LNCaP clone FGC (cell line): ENCODE measurements around the gene GALNT7.

Experiments
- DNase-seq: peaks from one replicate; pipeline ENCODE4 v3.0.0-alpha.2; 2011; ENCODE audit warnings: low read depth
- H3K4me3 ChIP-seq: 2 replicates; pipeline ENCODE4 v1.5.1; 2011; ENCODE audit warnings: mild to moderate bottlenecking, low read depth, low read length, control low read depth
- TF ChIP-seq, protein P1 (sequence below): IDR thresholded peaks from 2 replicates; pipeline ENCODE4 v1.5.1; 2012; ENCODE audit warnings: mild to moderate bottlenecking; ENCODE audit not compliant: control insufficient read depth, insufficient read depth; ENCODE audit errors: extremely low read depth

GALNT7 gene

DNA sequence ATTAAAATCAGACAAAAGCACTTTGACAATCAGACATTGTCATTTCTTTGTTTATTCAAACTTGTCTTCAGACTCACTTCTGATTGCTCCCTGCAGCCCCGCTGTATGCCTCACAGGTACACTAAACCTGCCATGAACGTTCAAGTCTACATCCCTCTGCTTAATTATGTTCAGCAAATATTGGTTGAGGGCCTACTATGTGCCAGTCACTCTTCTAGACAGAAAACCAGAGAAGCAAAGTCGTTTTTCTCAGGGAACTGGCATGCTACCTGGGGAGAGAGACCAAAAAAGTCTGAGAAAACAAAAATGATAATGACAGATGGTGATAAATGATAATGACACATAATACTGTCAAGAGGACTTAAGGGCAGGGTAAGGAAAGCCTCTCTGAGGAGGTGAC lies 146.1 kb downstream of the GALNT7 start:
- DNase-seq: no peak
- no peak overlapping the region for H3K4me3 ChIP-seq
- TF ChIP-seq, protein P1, sequence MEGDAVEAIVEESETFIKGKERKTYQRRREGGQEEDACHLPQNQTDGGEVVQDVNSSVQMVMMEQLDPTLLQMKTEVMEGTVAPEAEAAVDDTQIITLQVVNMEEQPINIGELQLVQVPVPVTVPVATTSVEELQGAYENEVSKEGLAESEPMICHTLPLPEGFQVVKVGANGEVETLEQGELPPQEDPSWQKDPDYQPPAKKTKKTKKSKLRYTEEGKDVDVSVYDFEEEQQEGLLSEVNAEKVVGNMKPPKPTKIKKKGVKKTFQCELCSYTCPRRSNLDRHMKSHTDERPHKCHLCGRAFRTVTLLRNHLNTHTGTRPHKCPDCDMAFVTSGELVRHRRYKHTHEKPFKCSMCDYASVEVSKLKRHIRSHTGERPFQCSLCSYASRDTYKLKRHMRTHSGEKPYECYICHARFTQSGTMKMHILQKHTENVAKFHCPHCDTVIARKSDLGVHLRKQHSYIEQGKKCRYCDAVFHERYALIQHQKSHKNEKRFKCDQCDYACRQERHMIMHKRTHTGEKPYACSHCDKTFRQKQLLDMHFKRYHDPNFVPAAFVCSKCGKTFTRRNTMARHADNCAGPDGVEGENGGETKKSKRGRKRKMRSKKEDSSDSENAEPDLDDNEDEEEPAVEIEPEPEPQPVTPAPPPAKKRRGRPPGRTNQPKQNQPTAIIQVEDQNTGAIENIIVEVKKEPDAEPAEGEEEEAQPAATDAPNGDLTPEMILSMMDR: no peak

- DNase-seq: no peak
- H3K4me3 ChIP-seq: no peak overlapping the region
- TF ChIP-seq, protein P1: no peak
These were observed 147.4 kb downstream of the GALNT7 start for GRCh38 chr4:173316060-173316459.

DNA sequence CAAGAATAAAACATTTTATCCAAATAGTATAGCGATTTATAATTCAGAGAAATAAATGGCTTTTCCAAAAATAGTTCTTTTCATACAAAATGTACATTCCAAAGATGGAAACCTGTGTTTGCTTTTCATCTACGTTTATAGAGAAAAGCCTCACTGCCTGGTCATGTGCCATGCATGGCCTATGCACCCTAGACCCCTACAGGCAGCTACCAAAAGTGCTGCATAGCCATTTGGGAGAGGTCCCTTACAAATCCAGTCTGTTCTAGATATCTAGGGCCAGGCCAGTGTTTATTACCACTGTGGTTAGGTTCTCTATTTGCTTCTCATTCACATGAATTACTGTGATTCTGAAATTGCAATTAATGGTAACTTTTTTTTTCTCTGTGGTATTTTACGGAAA lies 148.4 kb downstream of the GALNT7 start:
- TF ChIP-seq, protein P1: no peak
- no peak overlapping the region for H3K4me3 ChIP-seq
- no peak for DNase-seq

DNA sequence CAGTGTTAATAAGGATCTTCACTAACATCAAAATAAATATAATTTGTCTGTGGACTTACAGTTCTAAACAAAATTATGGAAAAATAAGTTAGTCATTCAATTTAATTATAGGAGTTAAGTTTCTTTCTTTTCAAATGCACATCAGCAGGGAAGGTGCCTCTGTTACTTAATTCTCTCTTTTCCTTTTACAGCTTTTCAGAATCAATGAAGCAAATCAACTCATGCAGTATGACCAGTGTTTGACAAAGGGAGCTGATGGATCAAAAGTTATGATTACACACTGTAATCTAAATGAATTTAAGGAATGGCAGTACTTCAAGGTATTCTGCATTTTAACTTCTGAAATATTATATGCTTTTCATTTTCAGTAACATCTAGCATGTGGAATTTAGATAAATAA lies 149.6 kb downstream of the GALNT7 start:
- DNase-seq: no peak
- H3K4me3 ChIP-seq: no peak overlapping the region

DNA sequence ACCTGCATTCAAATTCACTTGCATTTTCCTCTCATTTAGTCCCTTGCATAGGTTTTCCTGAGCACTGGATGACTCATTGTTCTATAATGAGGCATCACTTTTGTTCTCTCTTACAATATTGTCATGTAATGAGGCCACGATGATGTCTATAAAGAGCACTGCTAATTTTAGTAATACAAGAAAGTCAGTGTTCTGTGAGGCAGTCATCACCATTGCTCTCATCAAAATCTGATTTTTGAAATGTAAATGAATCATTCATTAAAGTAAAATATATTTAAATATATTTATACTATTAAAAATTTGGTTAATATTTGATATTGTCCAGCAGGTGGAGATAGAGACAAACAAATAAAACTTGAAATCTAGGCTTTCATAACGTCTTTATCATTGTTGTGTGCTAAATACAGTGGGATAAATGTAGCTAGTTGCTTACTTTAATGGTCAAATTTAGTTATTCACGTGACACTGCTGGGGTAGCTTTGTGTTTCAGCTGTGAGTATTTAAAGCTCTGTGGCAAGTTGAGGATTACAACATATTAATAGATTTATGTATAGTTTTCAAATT lies 150.1 kb downstream of the GALNT7 start:
- TF ChIP-seq, protein P1: peak; percentile 17; the same call in 1 of the 2 replicates
- peak; percentile 15 for DNase-seq
- no peak overlapping the region for H3K4me3 ChIP-seq

More for the DNA sequence above, 149.6 kb downstream of the GALNT7 start:
- TF ChIP-seq, protein P1: no peak

DNA sequence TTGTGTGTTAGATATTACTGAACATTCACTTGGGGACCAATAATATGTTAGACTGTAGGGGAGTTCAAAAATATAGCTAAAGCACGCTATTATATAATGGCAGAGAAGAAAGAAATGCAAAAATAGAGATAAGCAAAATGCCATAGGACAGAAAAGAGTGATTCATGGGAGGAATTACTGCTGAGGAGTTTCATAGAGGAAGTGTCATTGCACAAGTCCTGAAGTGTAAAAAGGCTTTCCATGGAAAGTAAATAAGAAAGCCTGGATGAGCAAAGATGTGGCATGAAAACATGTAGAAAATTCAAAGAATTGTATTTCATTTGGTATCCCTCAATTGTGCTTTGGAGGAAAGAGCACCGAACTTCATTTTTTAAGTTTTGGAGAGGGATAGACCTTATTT lies 151.1 kb downstream of the GALNT7 start:
- TF ChIP-seq, protein P1: no peak
- no peak for DNase-seq

More for the DNA sequence above, 151.1 kb downstream of the GALNT7 start:
- H3K4me3 ChIP-seq: no peak overlapping the region
